OCI-LY1 (cell line): ENCODE results near the gene TSBP1.

Experiments
- CTCF ChIP-seq: fragments of 200-600 bp; sonication (generic), shearing (Covaris generic); IDR thresholded peaks from 2 replicates; pipeline ENCODE4 v1.5.1; 2017; ENCODE audit warnings: mild to moderate bottlenecking, antibody characterized with exemption, low read length, moderate library complexity, mixed read lengths
- EZH2 ChIP-seq: fragments of 200-600 bp; sonication (generic), shearing (Covaris generic); IDR thresholded peaks from 2 replicates; pipeline ENCODE4 v1.8.0; 2017; ENCODE audit warnings: borderline replicate concordance, mixed run types, mild to moderate bottlenecking, antibody characterized with exemption, low read length, moderate library complexity, mixed read lengths

- TF ChIP-seq CTCF (no peak), EZH2 (no peak)
Observed at GRCh38 chr6:32382757-32383420, 11.2 kb upstream of the TSBP1 start.
